Thyroid gland (tissue), 4 donors: Measurements from ENCODE around the gene RAB40C. TPM values are rescaled to one million over a fixed set of nuclear protein-coding genes. Genes with fewer than 3 reads are reported as not detected.

ENCODE experiments used
- DNase-seq, 2 donors: peaks; one replicate each; pipeline ENCODE4 v3.0.0-alpha.2; 2019
- H3K27ac ChIP-seq, 3 donors: fragments of 200-600 bp; sonication (generic); 1 replicate in 2 of 3; 2 replicates in 1 of 3; pipeline ENCODE4 v1.5.1; 2016 to 2019; ENCODE audit warnings: mild to moderate bottlenecking in 1 of 3, moderate library complexity in 1 of 3
- H3K27me3 ChIP-seq: fragments of 200-600 bp; sonication (generic); one replicate; pipeline ENCODE4 v1.5.1; 2019
- H3K36me3 ChIP-seq, 2 donors: fragments of 200-600 bp; sonication (generic); one replicate each; pipeline ENCODE4 v1.5.1; 2016 to 2019
- H3K4me1 ChIP-seq, 2 donors: fragments of 200-600 bp; sonication (generic); one replicate each; pipeline ENCODE4 v1.5.1; 2017 to 2019
- H3K4me3 ChIP-seq, 3 donors: fragments of 200-600 bp; sonication (generic); replicated peaks in 1 of 3; 1 replicate in 2 of 3; 2 replicates in 1 of 3; pipeline ENCODE4 v1.5.1; 2016; ENCODE audit warnings: mild to moderate bottlenecking in 1 of 3
- H3K9me3 ChIP-seq: fragments of 200-600 bp; sonication (generic); one replicate; pipeline ENCODE4 v1.5.1; 2017
- CTCF ChIP-seq, 6 experiments: fragments of 200-600 bp in 3 of 6; fragments of 450-650 bp in 3 of 6; sonication (generic) in 3 of 6; IDR thresholded peaks; one replicate each; pipeline ENCODE4 v1.5.1; 2016 to 2019; ENCODE audit warnings: antibody characterized with exemption in 6 of 6, mild to moderate bottlenecking in 2 of 6, inconsistent platforms in 1 of 6, moderate library complexity in 1 of 6
- POLR2A ChIP-seq, 2 donors: fragments of 450-650 bp; IDR thresholded peaks; one replicate each; pipeline ENCODE4 v1.6.1; 2017; ENCODE audit warnings: antibody characterized with exemption in 2 of 2, mild to moderate bottlenecking in 2 of 2, moderate library complexity in 1 of 2
- WGBS, 2 donors: methylation state at CpG; one replicate each; pipeline ENCODE4 v1.1.5; 2017; 5-methylcytosine and 5-hydroxymethylcytosine counted together
- intact Hi-C: fragments of 100-400 bp; cut with DNase I; formaldehyde crosslinking; loops from one replicate; pipeline ENCODE4 v1.15.1; 2023
- total RNA-seq, 4 donors: library from RNA; depleted of rRNA; stranded (reverse); fragments of >200 nt; gene quantifications; one replicate each; pipeline ENCODE4 v1.2.3, GENCODE V29; 2016

The RAB40C gene
- total RNA-seq, 4 donors from 2014 or later = 17.7 to 24.4 (median 18.4) TPM

DNA sequence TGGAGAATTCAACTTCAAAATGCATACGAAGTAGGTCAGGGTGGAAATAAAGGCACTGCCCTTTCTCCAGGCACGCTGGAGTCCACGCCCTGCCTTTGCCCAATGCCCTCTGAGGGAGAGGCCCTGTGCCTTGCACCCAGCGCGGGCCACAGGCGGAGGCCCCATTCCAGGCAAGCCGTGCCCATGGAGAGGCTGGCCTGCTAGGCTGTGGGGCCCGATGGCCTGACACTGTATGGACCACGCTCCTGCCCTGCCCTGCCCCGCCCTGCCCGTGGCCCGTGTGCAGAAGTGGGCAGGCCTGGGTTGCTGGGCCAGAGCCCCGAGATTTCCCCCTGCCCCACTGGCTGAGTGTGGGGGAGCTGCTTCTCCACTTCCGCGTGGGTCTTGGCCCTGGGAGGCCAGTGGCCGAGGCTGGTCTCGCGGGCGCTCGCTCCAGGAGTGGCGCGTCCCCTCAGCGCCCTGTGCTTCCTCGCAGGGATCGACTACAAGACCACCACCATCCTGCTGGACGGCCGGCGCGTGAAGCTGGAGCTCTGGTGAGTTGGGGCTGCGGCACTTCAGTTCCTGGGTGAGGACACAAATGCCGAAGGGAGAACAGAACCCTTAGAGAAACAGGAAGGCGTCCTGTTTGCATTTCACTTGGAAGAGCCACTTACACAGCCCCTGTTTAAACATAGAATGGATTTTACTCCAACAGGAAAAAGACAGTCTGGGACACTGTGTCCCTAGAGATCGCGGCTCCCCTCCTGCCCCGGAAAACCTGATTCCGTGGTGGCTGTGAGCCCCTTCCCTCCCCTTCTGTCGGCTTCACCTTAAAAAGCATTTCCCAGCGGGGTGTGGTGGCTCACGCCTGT is 27.1 kb downstream of the RAB40C start:
- no peak for TF ChIP-seq CTCF (IDR thresholded peaks at IDR 0.05)
- no peak for TF ChIP-seq POLR2A (IDR thresholded peaks at IDR 0.05)
- Histone ChIP-seq H3K36me3 (no peaks in the 10 kb centered on the region), H3K4me1 (peaks cover 0 to 6% of the 10 kb centered on the region in 2 donors), H3K4me3 (no peak overlapping the region), H3K27me3 (no peaks in the 10 kb centered on the region), H3K9me3 (no peaks in the 10 kb centered on the region), H3K27ac (no peak overlapping the region)
- no peak for DNase-seq
- WGBS, 2 donors = 86 to 89% methylated on average over 23 to 31 of the region's 39 CpGs
- intact Hi-C loops = no loop called here

DNA sequence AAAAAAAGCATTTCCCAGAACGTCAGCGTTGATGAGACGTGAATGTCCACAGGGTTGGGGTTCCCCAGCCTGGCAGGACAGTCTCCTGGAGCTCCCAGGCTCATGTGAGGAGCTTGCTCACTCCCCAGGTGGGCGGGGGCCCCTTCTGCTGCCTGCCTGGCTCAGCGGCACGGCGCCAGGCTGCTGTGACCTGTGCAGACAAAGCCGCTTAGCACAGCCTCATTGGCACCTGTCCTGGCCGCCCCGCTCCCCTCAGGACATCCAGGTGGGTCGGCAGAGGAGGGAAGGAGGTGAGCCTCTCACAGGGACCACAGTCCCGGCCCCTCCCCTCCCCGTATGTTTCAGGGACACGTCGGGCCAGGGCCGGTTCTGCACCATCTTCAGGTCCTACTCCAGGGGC is 28.0 kb downstream of the RAB40C start:
- no peaks in the 10 kb centered on the region for H3K36me3 ChIP-seq
- intact Hi-C loops = no loop called here
- no peak overlapping the region for H3K4me3 ChIP-seq
- H3K4me1 ChIP-seq = peaks cover 0 to 8% of the 10 kb centered on the region in 2 donors
- H3K27ac ChIP-seq = no peak overlapping the region
- no peaks in the 10 kb centered on the region for H3K27me3 ChIP-seq
- H3K9me3 ChIP-seq = no peaks in the 10 kb centered on the region
- 61 to 63% methylated on average over 10 to 11 of the region's 16 CpGs for WGBS, 2 donors
- TF ChIP-seq POLR2A (IDR thresholded peaks at IDR 0.05) = no peak
- no peak for TF ChIP-seq CTCF (IDR thresholded peaks at IDR 0.05)
- no peak for DNase-seq

- intact Hi-C loops = no loop called here
- H3K4me1 ChIP-seq = peaks cover 0 to 8% of the 10 kb centered on the region in 2 donors
- no peaks in the 10 kb centered on the region for H3K9me3 ChIP-seq
- no peak for DNase-seq
- no peak overlapping the region for H3K4me3 ChIP-seq
- 92 to 93% methylated on average over 14 to 20 of the region's 20 CpGs for WGBS, 2 donors
- no peaks in the 10 kb centered on the region for H3K36me3 ChIP-seq
- H3K27ac ChIP-seq = no peak overlapping the region
- no peaks in the 10 kb centered on the region for H3K27me3 ChIP-seq
- TF ChIP-seq CTCF (IDR thresholded peaks at IDR 0.05) (no peak), POLR2A (IDR thresholded peaks at IDR 0.05) (no peak)
These were observed 29.7 kb downstream of the RAB40C start for GRCh38 chr16:619476-620100.

- Histone ChIP-seq H3K27me3 (no peaks in the 10 kb centered on the region), H3K9me3 (no peaks in the 10 kb centered on the region), H3K27ac (no peak overlapping the region), H3K4me3 (no peak overlapping the region), H3K4me1 (peaks cover 0 to 8% of the 10 kb centered on the region in 2 donors), H3K36me3 (peaks cover 0 to 3% of the 10 kb centered on the region in 2 donors)
- intact Hi-C loops = no loop called here
- TF ChIP-seq CTCF (IDR thresholded peaks at IDR 0.05) (no peak), POLR2A (IDR thresholded peaks at IDR 0.05) (no peak)
- DNase-seq = no peak
- WGBS, 2 donors = 89 to 90% methylated on average over 18 to 27 of the region's 41 CpGs
These were observed 31.0 kb downstream of the RAB40C start for GRCh38 chr16:620700-621525.
